HEK293 (cell line): ENCODE data around the gene FAM184A.

ENCODE experiments used
- ZBTB20 ChIP-seq: fragments of 450-650 bp; formaldehyde crosslinking; IDR thresholded peaks from 2 replicates; pipeline ENCODE4 v1.5.1; 2016; ENCODE audit warnings: missing biosample characterization, missing genetic modification characterization
- ZNF660 ChIP-seq: fragments of 450-650 bp; IDR thresholded peaks from 2 replicates; pipeline ENCODE4 v1.5.1; 2018; ENCODE audit warnings: missing biosample characterization, mild to moderate bottlenecking, missing genetic modification characterization
- ZNF768 ChIP-seq: fragments of 450-650 bp; formaldehyde crosslinking; IDR thresholded peaks from 2 replicates; pipeline ENCODE4 v1.5.1; 2018; ENCODE audit warnings: missing biosample characterization, mild to moderate bottlenecking, missing genetic modification characterization

DNA sequence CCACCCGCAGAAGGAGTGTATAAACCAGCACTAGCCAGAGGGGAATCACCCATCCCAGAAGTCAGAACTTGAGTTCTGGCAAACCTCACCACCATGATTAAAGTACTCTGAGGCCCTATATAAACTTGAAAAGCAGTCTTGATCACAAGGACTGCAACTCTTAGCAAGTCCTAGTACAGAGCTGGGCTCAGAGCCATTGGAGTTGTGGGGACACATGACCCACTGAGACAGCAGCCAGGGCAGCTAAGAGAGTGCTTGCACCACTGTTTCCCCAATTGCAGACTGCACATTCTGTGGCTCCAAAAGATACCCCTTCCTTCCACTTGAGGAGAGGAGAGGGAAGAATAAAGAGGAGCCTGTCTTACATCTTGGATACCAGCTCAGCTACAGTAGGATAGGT lies 138.8 kb downstream of the FAM184A start:
- TF ChIP-seq ZBTB20 (tag by site-specific recombination), result no peak
- TF ChIP-seq ZNF660 (tag by site-specific recombination), result no peak
- no peak for TF ChIP-seq ZNF768 (tag by site-specific recombination)
